AG04449 (cell line): ENCODE measurements around the gene IL20RA.

ENCODE experiments used
- CTCF ChIA-PET: fragments of 350-600 bp; formaldehyde crosslinking; extraction: SDS; loops from one replicate; lab custom pipeline; 2021; ENCODE audit warnings: antibody characterized with exemption; lab: Yijun Ruan, JAX
- POLR2A ChIA-PET: fragments of 400-600, 350-600 bp; formaldehyde crosslinking; extraction: SDS; loops from one replicate; lab custom pipeline; 2020; ENCODE audit warnings: antibody characterized with exemption, inconsistent platforms; lab: Yijun Ruan, JAX
- DNase-seq: peaks from one replicate; pipeline ENCODE4 v3.0.0-alpha.2; 2010; ENCODE audit warnings: low read depth, low spot score
- H3K4me3 ChIP-seq: 2 replicates; pipeline ENCODE4 v1.5.1; 2011; ENCODE audit warnings: low read depth, mild to moderate bottlenecking, control low read depth, low read length
- TF ChIP-seq, protein P1 (sequence below): IDR thresholded peaks from one replicate; pipeline ENCODE4 v1.5.1; 2011; ENCODE audit warnings: mild to moderate bottlenecking, moderate library complexity, low read length, control low read depth, inconsistent platforms; ENCODE audit not compliant: insufficient read depth; ENCODE audit errors: missing control alignments

Gene IL20RA

DNA sequence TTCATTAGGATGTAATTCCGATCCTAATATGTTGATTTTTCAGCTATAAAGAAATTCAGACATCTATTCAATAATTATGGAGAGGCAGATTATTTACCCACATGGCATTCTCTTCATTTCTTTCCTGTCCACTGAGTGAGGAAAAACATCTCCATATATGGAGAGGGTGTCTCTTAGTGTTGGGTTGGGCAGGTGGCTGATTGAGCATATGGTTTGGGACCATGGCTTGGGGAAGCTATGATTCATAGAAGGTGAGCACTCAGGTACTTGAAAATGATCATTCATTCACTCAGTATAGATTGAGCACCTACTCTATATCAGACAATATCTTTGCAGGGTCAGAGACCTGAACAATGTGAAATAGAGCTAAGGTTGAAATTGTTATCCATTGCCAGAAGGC, 41.3 kb upstream of the IL20RA start:
- POLR2A ChIA-PET, result no interaction called here
- CTCF ChIA-PET, result interaction anchor here (2.2 to 7.5 kb wide), 3 partner anchors 8 to 228 kb away, joined by 6 to 39 read pairs (median 7); no protein-coding TSS in a partner anchor
- TF ChIP-seq, protein P1, sequence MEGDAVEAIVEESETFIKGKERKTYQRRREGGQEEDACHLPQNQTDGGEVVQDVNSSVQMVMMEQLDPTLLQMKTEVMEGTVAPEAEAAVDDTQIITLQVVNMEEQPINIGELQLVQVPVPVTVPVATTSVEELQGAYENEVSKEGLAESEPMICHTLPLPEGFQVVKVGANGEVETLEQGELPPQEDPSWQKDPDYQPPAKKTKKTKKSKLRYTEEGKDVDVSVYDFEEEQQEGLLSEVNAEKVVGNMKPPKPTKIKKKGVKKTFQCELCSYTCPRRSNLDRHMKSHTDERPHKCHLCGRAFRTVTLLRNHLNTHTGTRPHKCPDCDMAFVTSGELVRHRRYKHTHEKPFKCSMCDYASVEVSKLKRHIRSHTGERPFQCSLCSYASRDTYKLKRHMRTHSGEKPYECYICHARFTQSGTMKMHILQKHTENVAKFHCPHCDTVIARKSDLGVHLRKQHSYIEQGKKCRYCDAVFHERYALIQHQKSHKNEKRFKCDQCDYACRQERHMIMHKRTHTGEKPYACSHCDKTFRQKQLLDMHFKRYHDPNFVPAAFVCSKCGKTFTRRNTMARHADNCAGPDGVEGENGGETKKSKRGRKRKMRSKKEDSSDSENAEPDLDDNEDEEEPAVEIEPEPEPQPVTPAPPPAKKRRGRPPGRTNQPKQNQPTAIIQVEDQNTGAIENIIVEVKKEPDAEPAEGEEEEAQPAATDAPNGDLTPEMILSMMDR, result no peak
- no peak for DNase-seq
- H3K4me3 ChIP-seq, result no peak overlapping the region

DNA sequence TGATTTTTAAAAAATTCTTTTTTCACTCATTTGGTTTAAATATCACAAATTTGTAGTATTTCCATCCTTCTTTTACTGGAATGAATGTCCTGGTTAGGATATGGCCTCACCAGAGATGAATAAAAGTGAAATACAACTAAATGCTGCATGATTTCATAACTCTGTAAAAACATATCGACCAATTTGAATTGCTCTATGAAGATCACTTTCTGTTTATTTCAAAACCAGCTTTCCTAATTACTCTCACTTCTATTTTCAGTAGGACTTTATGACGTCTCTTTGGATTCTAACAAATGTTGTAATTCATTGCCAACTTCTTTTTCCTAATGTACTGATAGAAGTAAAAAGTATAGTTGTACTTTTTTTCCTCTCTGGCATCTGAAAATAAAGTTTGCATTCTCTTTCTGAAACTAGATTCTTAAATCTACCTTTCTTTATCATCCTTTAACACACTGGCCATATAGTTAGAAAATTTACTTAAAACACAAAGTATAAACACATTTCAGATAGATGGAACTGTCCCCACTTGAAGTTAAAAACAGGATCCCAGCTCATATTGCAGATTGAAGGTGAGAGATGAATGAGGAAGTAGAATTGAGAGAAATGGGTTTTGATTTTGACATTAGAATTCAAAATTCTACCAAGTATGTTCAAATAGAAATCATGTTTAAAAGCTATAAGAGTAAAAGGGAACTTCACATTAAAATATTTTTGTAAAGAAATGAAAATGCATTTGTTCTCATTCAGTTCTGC, 40.3 kb upstream of the IL20RA start:
- ChIA-PET CTCF (interaction anchor here (2.2 to 7.5 kb wide), 3 partner anchors 7 to 229 kb away, joined by 6 to 39 read pairs (median 7); no protein-coding TSS in a partner anchor), POLR2A (no interaction called here)
- no peak for DNase-seq
- no peak overlapping the region for H3K4me3 ChIP-seq
- TF ChIP-seq, protein P1, result no peak

DNA sequence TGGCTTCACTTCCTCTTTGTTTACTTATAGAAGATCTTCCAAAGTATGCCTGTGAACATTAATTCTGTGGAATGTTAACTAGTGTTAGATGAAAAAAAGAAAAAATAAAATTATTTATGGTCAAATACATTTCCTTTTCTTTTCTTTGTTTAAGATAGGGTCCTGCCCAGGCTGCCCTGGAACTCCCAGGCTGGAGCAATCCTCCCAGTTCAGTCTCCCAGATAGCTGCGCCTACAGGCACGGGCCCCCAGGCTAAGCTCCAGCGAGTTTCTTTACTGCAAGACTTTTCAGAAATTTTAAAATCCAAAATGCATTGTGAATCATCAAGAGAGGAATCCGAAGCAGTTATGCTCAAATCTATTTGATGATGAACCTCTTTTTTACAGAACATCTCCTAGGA, 39.3 kb upstream of the IL20RA start:
- CTCF ChIA-PET, result interaction anchor here (1.1 to 7.5 kb wide), 2 partner anchors 10 to 292 kb away, joined by 3 to 39 read pairs; partner anchors contain the start of gene MAP3K5
- no peak overlapping the region for H3K4me3 ChIP-seq
- no peak for DNase-seq
- POLR2A ChIA-PET, result no interaction called here
- TF ChIP-seq, protein P1, result no peak

DNA sequence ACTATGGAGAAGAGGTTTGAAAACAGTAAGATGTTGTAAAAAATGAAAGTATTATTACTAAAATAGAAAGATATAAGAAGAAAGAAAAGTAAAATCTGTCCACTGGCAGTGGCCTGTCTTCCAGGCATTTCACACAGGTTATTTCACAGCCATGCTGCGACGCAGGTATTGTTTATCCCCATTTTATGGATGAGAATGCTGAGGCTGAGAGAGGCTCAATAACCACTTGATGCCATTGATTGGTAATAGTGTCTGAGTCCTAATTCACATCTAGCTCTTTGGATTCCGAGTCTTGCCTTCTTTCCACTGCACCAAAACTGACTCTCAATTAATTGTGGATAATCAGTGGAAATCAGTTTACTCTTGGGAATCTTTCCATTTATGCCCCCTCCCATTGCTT, 37.2 kb upstream of the IL20RA start:
- TF ChIP-seq, protein P1, result no peak
- no peak for DNase-seq
- ChIA-PET CTCF (interaction anchor here (7.5 kb wide), 1 partner anchor 12 kb away, joined by 39 read pairs; no protein-coding TSS in a partner anchor), POLR2A (no interaction called here)
- H3K4me3 ChIP-seq, result no peak overlapping the region

DNA sequence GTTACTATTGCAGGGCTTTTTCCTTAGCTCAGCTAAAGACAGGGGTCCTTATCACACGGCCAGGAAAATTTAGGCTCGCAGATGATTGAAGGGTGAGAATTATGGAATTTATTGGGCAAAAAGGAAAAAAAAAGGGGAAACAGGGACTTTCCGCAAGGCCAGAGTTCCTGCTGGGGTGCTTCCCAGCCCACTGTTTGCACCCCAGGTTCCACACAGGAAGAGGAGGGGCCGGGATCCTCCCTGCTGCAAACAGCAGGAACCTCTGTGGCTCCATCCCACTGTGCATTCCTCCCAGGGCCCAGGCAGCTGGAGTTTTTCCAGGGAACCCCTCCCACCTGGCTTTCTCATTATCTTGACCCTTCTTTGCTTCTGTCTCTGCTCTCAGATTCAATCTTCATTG, 35.9 kb upstream of the IL20RA start:
- no peak for DNase-seq
- ChIA-PET POLR2A (no interaction called here), CTCF (interaction anchor here (7.5 kb wide), 1 partner anchor 13 kb away, joined by 39 read pairs; no protein-coding TSS in a partner anchor)
- H3K4me3 ChIP-seq, result no peak overlapping the region
- TF ChIP-seq, protein P1, result no peak
